Neural progenitor cell (in vitro differentiated cells): Measurements from ENCODE around the gene DNAJB11. TPM values are rescaled to one million over a fixed set of nuclear protein-coding genes. Genes with fewer than 3 reads are reported as not detected.

ENCODE experiments used
- DNase-seq: peaks from one replicate; pipeline ENCODE4 v3.0.0-alpha.2; 2016; ENCODE audit warnings: low spot score
- H2AFZ ChIP-seq: fragments of 200-600 bp; sonication (generic); replicated peaks from 2 replicates; pipeline ENCODE4 v1.6.1; 2016; ENCODE audit warnings: antibody characterized with exemption
- H3F3A ChIP-seq: fragments of 200-600 bp; sonication (generic); 2 replicates; pipeline ENCODE4 v1.6.1; 2016; ENCODE audit warnings: antibody characterized with exemption, low read depth
- H3K27ac ChIP-seq: fragments of 200-600 bp; sonication (generic); 2 replicates; pipeline ENCODE4 v1.5.1; 2016; ENCODE audit warnings: mild to moderate bottlenecking
- H3K27me3 ChIP-seq: fragments of 200-600 bp; sonication (generic); 2 replicates; pipeline ENCODE4 v1.6.1; 2016; ENCODE audit warnings: mild to moderate bottlenecking, moderate library complexity
- H3K36me3 ChIP-seq: fragments of 200-600 bp; sonication (generic); 2 replicates; pipeline ENCODE4 v1.5.1; 2016
- H3K4me1 ChIP-seq: fragments of 200-600 bp; sonication (generic); 2 replicates; pipeline ENCODE4 v1.6.1; 2016; ENCODE audit warnings: mixed run types
- H3K4me2 ChIP-seq: fragments of 200-600 bp; sonication (generic); 2 replicates; pipeline ENCODE4 v1.6.1; 2016
- H3K4me3 ChIP-seq: fragments of 200-600 bp; sonication (generic); 2 replicates; pipeline ENCODE4 v1.5.1; 2016
- H3K79me2 ChIP-seq: fragments of 200-600 bp; sonication (generic); 2 replicates; pipeline ENCODE4 v1.6.1; 2016; ENCODE audit warnings: low read depth
- H3K9ac ChIP-seq: fragments of 200-600 bp; sonication (generic); 2 replicates; pipeline ENCODE4 v1.6.1; 2016
- H3K9me3 ChIP-seq: fragments of 200-600 bp; sonication (generic); 2 replicates; pipeline ENCODE4 v1.5.1; 2016; ENCODE audit warnings: low read depth
- H4K20me1 ChIP-seq: fragments of 200-600 bp; sonication (generic); 2 replicates; pipeline ENCODE4 v1.6.1; 2016; ENCODE audit warnings: low read depth
- H3K27ac Mint-ChIP-seq: 3 replicates; pipeline ENCODE4 v1.8.0; 2021; ENCODE audit warnings: mixed read lengths
- H3K27me3 Mint-ChIP-seq: 2 replicates; pipeline ENCODE4 v1.8.0; 2022; ENCODE audit warnings: low read depth, mild to moderate bottlenecking, inconsistent platforms, moderate library complexity, mixed read lengths; ENCODE audit not compliant: insufficient read depth
- H3K36me3 Mint-ChIP-seq: 3 replicates; pipeline ENCODE4 v1.8.0; 2021; ENCODE audit warnings: mixed read lengths
- H3K4me1 Mint-ChIP-seq: 3 replicates; pipeline ENCODE4 v1.8.0; 2021; ENCODE audit warnings: mixed read lengths
- H3K4me3 Mint-ChIP-seq: 3 replicates; pipeline ENCODE4 v1.8.0; 2021; ENCODE audit warnings: mild to moderate bottlenecking, moderate library complexity, mixed read lengths
- H3K9me3 Mint-ChIP-seq: 3 replicates; pipeline ENCODE4 v1.8.0; 2020; ENCODE audit warnings: mixed read lengths
- CTCF ChIP-seq: fragments of 200-600 bp; sonication (generic); IDR thresholded peaks from 2 replicates; pipeline ENCODE4 v1.5.1; 2017; ENCODE audit warnings: antibody characterized with exemption, mild to moderate bottlenecking
- EZH2 ChIP-seq: fragments of 200-600 bp; sonication (generic); IDR thresholded peaks from 2 replicates; pipeline ENCODE4 v1.6.1; 2017; ENCODE audit warnings: antibody characterized with exemption, mild to moderate bottlenecking, moderate library complexity
- EZH2phosphoT487 ChIP-seq: fragments of 200-600 bp; sonication (generic); IDR thresholded peaks from 2 replicates; pipeline ENCODE4 v1.6.1; 2017; ENCODE audit warnings: antibody characterized with exemption
- total RNA-seq: library from RNA; depleted of rRNA; stranded (reverse); fragments of >200 nt; gene quantifications from 2 replicates; pipeline ENCODE4 v1.2.3, GENCODE V29; 2015; ENCODE audit warnings: low replicate concordance

The DNAJB11 gene
- total RNA-seq, 1 donor from 2014 or later: 73.0 TPM

GRCh38 chr3:186577521-186577920 lies 7.0 kb downstream of the DNAJB11 start:
- H2AFZ ChIP-seq: no peak overlapping the region
- TF ChIP-seq CTCF (no peak), EZH2phosphoT487 (no peak), EZH2 (no peak)
- Mint-ChIP-seq H3K27ac (no peak overlapping the region), H3K9me3 (no peaks in the 10 kb centered on the region), H3K27me3 (no peaks in the 10 kb centered on the region), H3K36me3 (peaks cover 1% of the 10 kb centered on the region), H3K4me3 (no peak overlapping the region), H3K4me1 (no peaks in the 10 kb centered on the region)
- H3K4me3 ChIP-seq: no peak overlapping the region
- H3K79me2 ChIP-seq: peaks cover 17% of the 10 kb centered on the region
- H3K4me2 ChIP-seq: no peak overlapping the region
- DNase-seq: no peak
- no peaks in the 10 kb centered on the region for H4K20me1 ChIP-seq
- H3K27me3 ChIP-seq: no peaks in the 10 kb centered on the region
- no peaks in the 10 kb centered on the region for H3K9me3 ChIP-seq
- H3F3A ChIP-seq: peaks cover 5% of the 10 kb centered on the region
- peaks cover 24% of the 10 kb centered on the region for H3K36me3 ChIP-seq
- H3K27ac ChIP-seq: no peak overlapping the region
- H3K9ac ChIP-seq: no peak overlapping the region
- no peaks in the 10 kb centered on the region for H3K4me1 ChIP-seq

- H3K36me3 ChIP-seq: peaks cover 20% of the 10 kb centered on the region
- no peaks in the 10 kb centered on the region for H4K20me1 ChIP-seq
Measured at GRCh38 chr3:186580785-186581184, 10.3 kb downstream of the DNAJB11 start.

GRCh38 chr3:186582541-186582940 lies 12.0 kb downstream of the DNAJB11 start:
- peaks cover 8% of the 10 kb centered on the region for H3K36me3 Mint-ChIP-seq
- no peak overlapping the region for H3K27ac Mint-ChIP-seq
- DNase-seq: no peak

More at GRCh38 chr3:186580785-186581184, 10.3 kb downstream of the DNAJB11 start:
- Mint-ChIP-seq H3K4me1 (no peaks in the 10 kb centered on the region), H3K36me3 (peaks cover 8% of the 10 kb centered on the region), H3K9me3 (no peaks in the 10 kb centered on the region), H3K4me3 (no peak overlapping the region), H3K27ac (no peak overlapping the region), H3K27me3 (no peaks in the 10 kb centered on the region)
- no peak for TF ChIP-seq EZH2
- TF ChIP-seq EZH2phosphoT487: no peak
- TF ChIP-seq CTCF: no peak
- Histone ChIP-seq H3K4me2 (no peak overlapping the region), H3K9me3 (no peaks in the 10 kb centered on the region), H3K27ac (no peak overlapping the region), H3K4me3 (no peak overlapping the region), H3K27me3 (no peaks in the 10 kb centered on the region), H3K79me2 (no peaks in the 10 kb centered on the region), H2AFZ (no peak overlapping the region), H3F3A (peaks cover 6% of the 10 kb centered on the region), H3K4me1 (no peaks in the 10 kb centered on the region), H3K9ac (no peak overlapping the region)
- no peak for DNase-seq

More at GRCh38 chr3:186582541-186582940, 12.0 kb downstream of the DNAJB11 start:
- Histone ChIP-seq H3K27ac (no peak overlapping the region), H3K4me2 (no peak overlapping the region), H4K20me1 (no peaks in the 10 kb centered on the region), H3K4me1 (no peaks in the 10 kb centered on the region), H3K9me3 (no peaks in the 10 kb centered on the region), H3K79me2 (no peaks in the 10 kb centered on the region), H2AFZ (no peak overlapping the region), H3K27me3 (no peaks in the 10 kb centered on the region), H3K4me3 (no peak overlapping the region), H3F3A (peaks cover 6% of the 10 kb centered on the region), H3K36me3 (peaks cover 12% of the 10 kb centered on the region), H3K9ac (no peak overlapping the region)
- H3K27me3 Mint-ChIP-seq: no peaks in the 10 kb centered on the region
- no peaks in the 10 kb centered on the region for H3K9me3 Mint-ChIP-seq
- H3K4me3 Mint-ChIP-seq: no peak overlapping the region
- H3K4me1 Mint-ChIP-seq: no peaks in the 10 kb centered on the region
- TF ChIP-seq EZH2 (no peak), EZH2phosphoT487 (no peak), CTCF (no peak)
